ENCODE measurements around the gene GPHN. TPM values are rescaled to one million over a fixed set of nuclear protein-coding genes. Genes with fewer than 3 reads are reported as not detected.

GPHN gene
- total RNA-seq, 1 donor from 2014 or later, result 12.4 TPM

DNA sequence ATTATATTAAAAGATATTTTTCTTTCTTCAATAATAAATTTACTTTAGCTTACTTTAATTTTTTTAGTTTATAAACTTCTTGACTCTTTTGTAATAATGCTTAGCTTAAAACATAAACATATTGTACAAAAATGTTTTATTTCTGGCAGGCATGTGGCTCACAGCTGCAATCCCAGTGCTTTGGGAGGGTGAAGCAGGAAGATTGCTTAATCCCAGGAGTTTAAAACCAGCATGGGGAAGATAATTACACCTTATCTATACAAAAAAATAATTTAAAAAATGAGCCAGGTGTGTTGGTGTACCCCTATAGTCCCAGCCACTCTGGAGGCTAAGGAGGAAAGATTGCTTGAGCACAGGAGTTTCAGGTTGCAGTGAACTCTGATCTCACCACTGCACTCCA, 120.7 kb downstream of the GPHN start:
- no peak overlapping the region for H3K27ac Mint-ChIP-seq (ENCODE audit: unreplicated experiment)
- H3K36me3 Mint-ChIP-seq (ENCODE audit: low read depth), result no peaks in the 10 kb centered on the region
- no peaks in the 10 kb centered on the region for H3K27me3 Mint-ChIP-seq (ENCODE audit: low read depth)
- H3K4me3 Mint-ChIP-seq (ENCODE audit: unreplicated experiment), result no peak overlapping the region
- DNase-seq (ENCODE audit: low spot score), result no peak
- H3K4me1 Mint-ChIP-seq (ENCODE audit: low read depth), result peaks cover 13% of the 10 kb centered on the region
- TF ChIP-seq, protein P1, sequence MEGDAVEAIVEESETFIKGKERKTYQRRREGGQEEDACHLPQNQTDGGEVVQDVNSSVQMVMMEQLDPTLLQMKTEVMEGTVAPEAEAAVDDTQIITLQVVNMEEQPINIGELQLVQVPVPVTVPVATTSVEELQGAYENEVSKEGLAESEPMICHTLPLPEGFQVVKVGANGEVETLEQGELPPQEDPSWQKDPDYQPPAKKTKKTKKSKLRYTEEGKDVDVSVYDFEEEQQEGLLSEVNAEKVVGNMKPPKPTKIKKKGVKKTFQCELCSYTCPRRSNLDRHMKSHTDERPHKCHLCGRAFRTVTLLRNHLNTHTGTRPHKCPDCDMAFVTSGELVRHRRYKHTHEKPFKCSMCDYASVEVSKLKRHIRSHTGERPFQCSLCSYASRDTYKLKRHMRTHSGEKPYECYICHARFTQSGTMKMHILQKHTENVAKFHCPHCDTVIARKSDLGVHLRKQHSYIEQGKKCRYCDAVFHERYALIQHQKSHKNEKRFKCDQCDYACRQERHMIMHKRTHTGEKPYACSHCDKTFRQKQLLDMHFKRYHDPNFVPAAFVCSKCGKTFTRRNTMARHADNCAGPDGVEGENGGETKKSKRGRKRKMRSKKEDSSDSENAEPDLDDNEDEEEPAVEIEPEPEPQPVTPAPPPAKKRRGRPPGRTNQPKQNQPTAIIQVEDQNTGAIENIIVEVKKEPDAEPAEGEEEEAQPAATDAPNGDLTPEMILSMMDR (IDR thresholded peaks at IDR 0.05), result no peak
- H3K9me3 Mint-ChIP-seq (ENCODE audit: low read depth), result no peaks in the 10 kb centered on the region

DNA sequence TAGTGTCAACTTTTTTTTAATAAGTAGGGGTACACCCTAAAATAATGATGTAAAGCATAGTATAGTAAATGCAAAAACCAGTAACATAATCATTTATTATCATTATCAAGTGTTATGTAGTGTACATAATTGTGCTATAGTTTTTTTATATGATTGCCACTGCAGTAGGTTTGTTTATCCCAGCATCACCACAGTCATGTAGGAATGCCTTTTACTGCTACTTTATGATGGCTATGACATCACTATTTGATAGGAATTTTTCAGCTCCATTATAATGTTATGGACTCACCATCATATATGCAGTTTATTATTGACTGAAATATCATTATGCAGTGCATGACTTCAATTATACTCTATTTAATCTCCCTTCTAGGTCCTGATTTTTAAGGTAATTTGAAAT, 121.6 kb downstream of the GPHN start:
- H3K9me3 Mint-ChIP-seq (ENCODE audit: low read depth), result no peaks in the 10 kb centered on the region
- H3K27ac Mint-ChIP-seq (ENCODE audit: unreplicated experiment), result no peak overlapping the region
- H3K4me1 Mint-ChIP-seq (ENCODE audit: low read depth), result peaks cover 9% of the 10 kb centered on the region
- no peaks in the 10 kb centered on the region for H3K36me3 Mint-ChIP-seq (ENCODE audit: low read depth)
- TF ChIP-seq, protein P1 (IDR thresholded peaks at IDR 0.05), result no peak
- no peaks in the 10 kb centered on the region for H3K27me3 Mint-ChIP-seq (ENCODE audit: low read depth)
- no peak overlapping the region for H3K4me3 Mint-ChIP-seq (ENCODE audit: unreplicated experiment)
- DNase-seq (ENCODE audit: low spot score), result no peak

DNA sequence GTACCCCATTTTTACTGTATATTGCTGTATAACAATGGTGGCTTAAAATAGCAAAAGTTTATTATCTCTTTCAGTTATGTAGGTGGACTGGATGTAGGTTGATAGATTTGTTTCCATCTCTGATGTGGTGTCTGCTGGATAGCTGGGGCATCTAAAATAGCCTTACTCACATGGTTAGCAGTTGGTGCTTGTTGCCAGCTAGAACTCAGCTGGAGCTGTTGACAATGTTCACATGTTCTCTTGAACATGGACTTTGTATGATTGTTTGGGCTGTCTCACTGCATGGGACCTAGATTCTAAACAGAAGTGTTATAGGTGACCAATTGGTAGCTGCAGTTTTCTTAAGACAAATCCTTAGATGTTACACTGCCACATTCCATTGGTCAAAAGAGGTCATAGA, 126.9 kb downstream of the GPHN start:
- Mint-ChIP-seq H3K4me3 (ENCODE audit: unreplicated experiment) (no peak overlapping the region), H3K36me3 (ENCODE audit: low read depth) (no peaks in the 10 kb centered on the region), H3K4me1 (ENCODE audit: low read depth) (no peaks in the 10 kb centered on the region), H3K27ac (ENCODE audit: unreplicated experiment) (no peak overlapping the region), H3K27me3 (ENCODE audit: low read depth) (no peaks in the 10 kb centered on the region), H3K9me3 (ENCODE audit: low read depth) (no peaks in the 10 kb centered on the region)
- no peak for DNase-seq (ENCODE audit: low spot score)
- TF ChIP-seq, protein P1 (IDR thresholded peaks at IDR 0.05), result no peak

DNA sequence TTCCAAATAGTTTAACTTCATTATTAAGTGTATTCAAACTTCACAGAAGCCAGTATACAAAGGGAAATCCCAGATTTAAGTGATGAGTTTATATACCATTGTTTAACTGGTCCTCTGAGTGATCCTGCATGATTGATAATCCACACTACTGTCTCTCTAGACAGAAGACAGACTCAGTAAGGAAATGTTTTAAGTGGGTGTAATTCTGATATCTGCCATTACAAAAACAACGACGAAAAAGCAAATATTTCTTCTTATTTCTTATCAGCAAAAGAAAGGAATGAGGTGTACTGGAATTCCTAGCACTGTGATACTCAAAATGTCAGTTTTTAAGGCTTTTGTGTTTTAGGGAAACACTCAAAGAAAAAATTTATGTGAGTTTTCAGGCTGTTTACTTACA, 127.5 kb downstream of the GPHN start:
- Mint-ChIP-seq H3K27ac (ENCODE audit: unreplicated experiment) (no peak overlapping the region), H3K36me3 (ENCODE audit: low read depth) (no peaks in the 10 kb centered on the region), H3K4me3 (ENCODE audit: unreplicated experiment) (no peak overlapping the region), H3K27me3 (ENCODE audit: low read depth) (no peaks in the 10 kb centered on the region), H3K9me3 (ENCODE audit: low read depth) (no peaks in the 10 kb centered on the region), H3K4me1 (ENCODE audit: low read depth) (no peaks in the 10 kb centered on the region)
- TF ChIP-seq, protein P1 (IDR thresholded peaks at IDR 0.05), result no peak
- no peak for DNase-seq (ENCODE audit: low spot score)

DNA sequence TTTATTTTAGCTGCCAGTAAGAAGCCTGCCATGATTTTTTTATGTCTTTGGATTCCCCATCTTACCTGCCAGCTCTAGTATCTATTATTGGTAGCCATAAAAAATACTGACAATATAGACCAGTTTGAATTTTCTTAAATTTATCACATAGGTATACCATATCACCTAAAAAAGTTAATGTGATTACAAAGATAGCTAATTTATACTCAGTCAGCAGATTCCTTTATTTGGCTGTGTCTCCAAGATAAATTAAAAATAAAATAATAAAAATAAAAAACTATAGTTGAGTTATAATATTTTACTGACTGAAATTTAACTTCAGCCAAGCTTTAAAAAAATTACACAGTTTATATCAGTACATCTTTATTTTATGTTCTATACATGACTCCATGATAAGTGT, 128.3 kb downstream of the GPHN start:
- H3K9me3 Mint-ChIP-seq (ENCODE audit: low read depth), result no peaks in the 10 kb centered on the region
- H3K27me3 Mint-ChIP-seq (ENCODE audit: low read depth), result no peaks in the 10 kb centered on the region
- H3K4me3 Mint-ChIP-seq (ENCODE audit: unreplicated experiment), result no peak overlapping the region
- no peaks in the 10 kb centered on the region for H3K36me3 Mint-ChIP-seq (ENCODE audit: low read depth)
- no peak overlapping the region for H3K27ac Mint-ChIP-seq (ENCODE audit: unreplicated experiment)
- no peak for DNase-seq (ENCODE audit: low spot score)
- H3K4me1 Mint-ChIP-seq (ENCODE audit: low read depth), result no peaks in the 10 kb centered on the region
- TF ChIP-seq, protein P1 (IDR thresholded peaks at IDR 0.05), result no peak
